NCI-H524 (cell line): ENCODE measurements around the gene ARHGAP6.

Experiments
- DNase-seq, 2 experiments: peaks; one replicate each; lab custom pipeline; 2025; lab: John Stamatoyannopoulos, UW

ARHGAP6 gene

GRCh38 chrX:11351375-11352295, 314.1 kb downstream of the ARHGAP6 start:
- no peak for DNase-seq

- DNase-seq = no peak
These were observed 315.9 kb downstream of the ARHGAP6 start for GRCh38 chrX:11349661-11350337.

GRCh38 chrX:11349020-11349419, 316.7 kb downstream of the ARHGAP6 start:
- no peak for DNase-seq

- no peak for DNase-seq
These were observed 318.4 kb downstream of the ARHGAP6 start for GRCh38 chrX:11347300-11347699.

- DNase-seq = peak in 1 of 2 experiments; percentile 7
These were observed 319.5 kb downstream of the ARHGAP6 start for GRCh38 chrX:11346121-11346682.

GRCh38 chrX:11342673-11343072, 323.0 kb downstream of the ARHGAP6 start:
- DNase-seq = no peak

- DNase-seq = no peak
These were observed 324.2 kb downstream of the ARHGAP6 start for GRCh38 chrX:11341274-11342201.

GRCh38 chrX:11337292-11338009, 328.3 kb downstream of the ARHGAP6 start:
- no peak for DNase-seq

- no peak for DNase-seq
These were observed 329.5 kb downstream of the ARHGAP6 start for GRCh38 chrX:11336201-11336600.

GRCh38 chrX:11334165-11334564, 331.6 kb downstream of the ARHGAP6 start:
- DNase-seq = no peak

- DNase-seq = no peak
These were observed 333.9 kb downstream of the ARHGAP6 start for GRCh38 chrX:11331788-11332187.

GRCh38 chrX:11329021-11329420, 336.7 kb downstream of the ARHGAP6 start:
- no peak for DNase-seq

GRCh38 chrX:11328134-11328533, 337.6 kb downstream of the ARHGAP6 start:
- no peak for DNase-seq

GRCh38 chrX:11321986-11322385, 343.7 kb downstream of the ARHGAP6 start:
- DNase-seq = no peak

- DNase-seq = no peak
These were observed 345.8 kb downstream of the ARHGAP6 start for GRCh38 chrX:11319806-11320520.

GRCh38 chrX:11311706-11312105, 354.0 kb downstream of the ARHGAP6 start:
- no peak for DNase-seq

- no peak for DNase-seq
These were observed 356.5 kb downstream of the ARHGAP6 start for GRCh38 chrX:11309220-11309619.

GRCh38 chrX:11305641-11306040, 360.1 kb downstream of the ARHGAP6 start:
- no peak for DNase-seq

- no peak for DNase-seq
These were observed 360.9 kb downstream of the ARHGAP6 start for GRCh38 chrX:11304829-11305228.

GRCh38 chrX:11298600-11298999, 367.1 kb downstream of the ARHGAP6 start:
- no peak for DNase-seq
